Stimulated activated CD4-positive, alpha-beta T cell treated with anti-CD3 and anti-CD28 coated beads, Interleukin-2, amount 100 ng/mL, for 48 hours (primary cell): ENCODE data around the gene RPS3A.
"Not testable (repeated sequence)": the region's sequence is repeated elsewhere in the genome, so short reads cannot be mapped to it uniquely, and the experiment has no call there.

ENCODE experiments used
- DNase-seq, 2 donors: peaks; one replicate each; pipeline ENCODE4 v3.0.0-alpha.2; 2020

RPS3A gene

DNA sequence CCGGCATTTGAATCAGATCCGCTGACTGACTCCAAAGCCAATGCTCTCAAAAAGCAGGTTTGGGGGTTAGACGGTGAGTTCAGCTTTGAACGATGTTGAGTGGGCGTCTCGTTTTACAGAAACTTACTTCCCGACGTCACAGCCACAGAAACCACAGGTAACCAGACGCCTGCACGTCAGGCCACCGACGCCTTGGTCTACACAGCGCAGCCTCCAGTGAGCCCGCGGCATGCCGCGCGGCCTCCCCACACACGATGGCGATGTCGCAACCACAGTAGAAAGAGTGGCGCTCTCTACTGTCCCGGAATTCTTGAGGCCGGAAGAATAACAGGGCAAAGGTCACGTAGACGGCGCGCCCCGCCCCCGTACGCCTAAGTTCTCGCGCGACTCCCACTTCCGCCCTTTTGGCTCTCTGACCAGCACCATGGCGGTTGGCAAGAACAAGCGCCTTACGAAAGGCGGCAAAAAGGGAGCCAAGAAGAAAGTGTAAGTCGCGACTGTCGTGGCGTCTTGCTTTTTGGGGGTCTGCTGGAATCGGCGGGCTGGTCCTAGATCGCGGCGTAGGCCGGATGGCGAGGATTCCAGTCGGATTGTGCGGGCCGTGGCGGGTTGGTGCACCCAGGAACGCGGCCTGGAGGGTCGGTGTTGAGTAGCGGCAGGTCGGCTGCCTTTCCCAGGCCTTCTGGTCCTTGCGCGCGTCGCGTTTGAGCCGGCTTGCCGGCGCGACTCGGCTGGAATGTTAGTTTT is at the start of gene RPS3A:
Gene RPS3A, plus strand, starts transcription at position 400 of the 747 bp plus-strand sequence. Its CDS starts 25 bp downstream, at position 425.
- DNase-seq, result peak; percentile 98

DNA sequence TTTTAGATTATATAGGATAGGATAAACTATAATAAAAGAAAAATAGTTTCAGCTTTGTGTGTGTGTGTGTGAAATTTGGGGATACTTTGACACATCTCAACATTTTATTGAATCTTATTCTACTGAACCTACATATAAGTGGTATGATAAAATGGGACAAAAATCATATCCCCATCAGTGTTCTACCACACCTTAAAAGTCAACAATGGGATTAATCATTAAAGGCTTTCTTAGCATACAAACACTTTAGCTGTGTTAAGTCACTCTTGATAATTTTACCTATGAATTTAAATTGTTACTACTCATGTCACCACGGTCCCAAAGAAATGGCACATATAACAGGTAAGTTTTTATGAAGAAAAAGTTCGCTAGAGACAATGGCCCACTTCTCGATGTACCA is 46.6 kb upstream of the RPS3A start:
- DNase-seq, result no peak

DNA sequence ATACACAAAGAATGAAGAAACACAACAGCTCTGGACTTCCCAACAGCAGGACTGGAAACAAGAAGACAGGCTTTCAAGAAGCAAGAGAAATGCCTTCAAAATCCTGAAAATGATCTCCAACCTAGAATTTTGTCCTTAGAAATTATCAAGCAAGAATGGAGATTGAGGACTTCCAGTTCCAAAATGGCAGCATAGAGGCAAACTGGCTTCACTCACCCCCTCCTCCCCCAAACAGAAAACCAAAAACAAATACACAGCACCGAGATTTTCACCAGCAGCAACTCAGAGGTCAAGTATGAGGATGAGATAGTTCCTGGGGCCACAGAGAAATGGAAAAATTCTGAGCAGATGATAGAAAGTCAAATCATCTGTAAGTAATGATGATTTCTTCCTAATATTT is 43.9 kb upstream of the RPS3A start:
- DNase-seq, result no peak

DNA sequence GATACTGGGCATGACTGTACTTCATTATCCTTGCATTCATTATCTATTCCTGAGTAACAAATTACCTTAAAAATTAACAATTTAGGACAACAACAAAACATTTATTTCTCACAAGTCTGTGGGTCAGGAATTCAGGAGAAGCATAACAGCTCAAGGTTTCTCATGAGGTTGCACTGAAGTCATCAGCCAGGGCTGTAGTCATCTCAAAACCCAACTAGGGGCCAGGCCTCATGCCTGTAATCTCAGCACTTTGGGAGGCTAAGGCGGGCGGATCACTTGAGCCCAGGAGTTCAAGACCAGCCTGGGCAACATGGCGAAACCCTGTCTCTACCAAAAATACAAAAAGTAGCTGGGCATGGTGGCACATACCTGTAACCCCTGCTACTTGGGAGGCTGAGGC is 36.3 kb upstream of the RPS3A start:
- not testable (repeated sequence) for DNase-seq

DNA sequence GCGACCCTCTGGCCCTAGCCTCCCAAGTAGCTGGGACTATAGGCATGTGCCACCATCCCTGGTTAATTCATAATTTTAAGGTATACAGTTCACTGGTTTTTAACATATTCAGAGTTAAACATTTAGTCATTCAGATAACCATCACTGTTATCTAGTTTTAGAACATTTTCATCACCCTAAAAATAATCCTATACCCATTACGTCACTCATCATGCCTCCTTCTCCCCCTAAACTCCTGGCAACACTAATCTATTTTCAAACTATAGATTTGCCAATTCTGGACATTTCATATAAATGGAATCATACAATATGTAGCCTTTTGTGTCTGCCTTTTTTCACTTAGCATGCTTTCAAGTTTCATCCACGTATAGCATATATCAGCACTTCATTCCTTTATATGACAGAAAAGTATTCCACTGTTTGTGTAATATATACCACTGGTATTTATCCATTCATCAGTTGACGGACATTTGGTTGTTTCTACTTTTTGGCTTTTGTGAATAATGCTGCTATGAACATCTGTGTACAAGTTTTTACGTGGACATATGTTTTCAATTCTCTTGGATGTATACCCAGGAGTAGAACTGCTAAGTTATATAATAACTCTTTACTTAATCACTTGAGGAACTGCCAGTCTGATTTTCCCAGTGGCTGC is 32.0 kb upstream of the RPS3A start:
- no peak for DNase-seq

DNA sequence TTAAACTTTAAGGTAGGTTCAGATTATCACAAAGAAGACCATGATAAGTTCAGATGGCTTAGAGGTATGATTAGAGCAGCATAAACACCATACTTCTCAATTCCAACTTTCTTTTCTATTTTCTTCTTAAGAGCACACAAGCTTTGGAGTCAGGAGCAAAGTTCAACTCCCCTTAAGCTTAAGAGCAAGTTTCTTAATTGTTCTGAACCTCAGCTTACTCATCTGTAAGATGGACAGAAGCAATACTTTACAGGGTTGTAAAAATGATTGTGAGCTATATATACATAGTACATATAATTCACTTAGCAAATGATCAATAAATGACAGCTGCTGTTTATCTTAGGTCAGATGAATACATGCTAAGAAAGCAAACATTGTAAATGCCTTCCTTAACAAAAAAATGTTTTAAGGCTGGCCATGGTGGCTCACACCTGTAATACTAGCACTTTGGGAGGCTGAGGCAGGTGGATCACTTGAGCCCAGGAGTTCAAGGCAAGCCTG is 25.0 kb upstream of the RPS3A start:
- no peak for DNase-seq

DNA sequence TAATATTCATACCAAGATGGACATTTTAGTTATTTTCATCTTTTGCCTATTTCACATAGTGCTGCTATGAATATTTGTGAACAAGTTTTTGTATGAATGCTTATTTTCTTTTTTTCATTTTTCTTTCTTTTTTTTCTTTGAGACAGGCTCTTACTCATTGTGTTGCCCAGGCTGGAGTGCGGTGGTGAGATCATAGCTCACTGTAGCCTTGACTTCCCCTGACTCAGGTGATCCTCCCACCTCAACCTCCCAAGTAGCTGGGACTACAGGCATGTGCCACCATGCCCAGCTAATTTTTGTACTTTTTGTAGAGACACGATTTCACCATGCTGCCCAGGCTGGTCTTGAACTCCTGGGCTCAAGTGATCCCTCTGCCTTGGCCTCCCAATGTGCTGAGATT is 21.4 kb upstream of the RPS3A start:
- DNase-seq, result peak in 1 of 2 donors; percentile 2

DNA sequence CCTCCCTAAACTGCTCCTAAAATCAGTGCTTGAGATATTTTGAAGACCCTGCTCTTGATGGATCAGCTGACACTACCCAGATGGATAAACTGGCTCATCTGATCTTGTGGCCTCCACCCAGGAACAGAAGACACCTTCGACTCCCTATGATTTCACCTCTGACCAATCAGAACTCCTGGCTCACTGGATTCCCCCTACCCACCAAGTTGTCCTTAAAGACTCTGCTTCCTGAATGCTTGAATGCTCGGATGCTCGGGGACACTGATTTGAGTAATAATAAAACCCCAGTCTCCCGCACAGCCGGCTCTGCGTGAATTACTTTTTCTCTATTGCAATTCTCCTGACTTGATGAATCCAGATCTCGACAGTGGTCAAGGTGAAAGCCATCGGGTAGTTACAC is 12.0 kb upstream of the RPS3A start:
- no peak for DNase-seq

DNA sequence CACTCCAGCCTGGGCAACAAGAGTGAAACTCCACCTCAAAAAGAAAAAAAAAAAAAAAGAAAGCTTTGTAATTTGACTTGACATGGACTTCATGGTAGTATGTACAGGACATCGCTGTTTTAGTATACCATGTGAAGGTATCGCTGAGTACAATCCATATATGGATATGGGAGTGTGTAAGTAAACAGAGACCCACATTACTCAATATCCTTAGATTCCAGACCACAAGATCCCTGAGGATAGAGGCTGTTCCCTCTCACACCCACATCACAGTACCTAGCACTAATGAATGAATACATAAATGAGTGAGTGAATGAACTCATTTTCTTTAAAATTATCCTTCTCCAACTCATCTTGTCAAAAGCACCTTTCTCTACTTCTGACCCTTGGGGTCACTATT is 8.4 kb upstream of the RPS3A start:
- DNase-seq, result no peak

DNA sequence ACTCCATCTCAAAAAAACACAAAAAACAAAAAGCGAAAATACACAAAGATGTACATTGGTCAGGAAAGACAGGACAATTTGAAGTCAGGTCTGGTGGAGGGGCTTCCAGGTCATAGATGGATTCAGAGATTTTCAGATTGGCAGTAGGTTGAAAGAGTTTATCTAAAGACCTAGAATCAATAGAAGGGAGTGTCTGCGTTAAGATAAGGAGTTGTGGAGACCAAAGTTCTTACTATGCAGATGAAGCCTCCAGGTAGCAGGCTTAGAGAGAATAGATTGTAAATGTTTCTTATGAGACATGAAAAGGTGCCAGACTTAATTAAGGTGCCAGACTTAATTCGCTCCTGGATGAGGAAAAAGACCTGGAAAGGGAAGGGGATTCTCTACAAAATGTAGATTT is 6.9 kb upstream of the RPS3A start:
- DNase-seq, result no peak

DNA sequence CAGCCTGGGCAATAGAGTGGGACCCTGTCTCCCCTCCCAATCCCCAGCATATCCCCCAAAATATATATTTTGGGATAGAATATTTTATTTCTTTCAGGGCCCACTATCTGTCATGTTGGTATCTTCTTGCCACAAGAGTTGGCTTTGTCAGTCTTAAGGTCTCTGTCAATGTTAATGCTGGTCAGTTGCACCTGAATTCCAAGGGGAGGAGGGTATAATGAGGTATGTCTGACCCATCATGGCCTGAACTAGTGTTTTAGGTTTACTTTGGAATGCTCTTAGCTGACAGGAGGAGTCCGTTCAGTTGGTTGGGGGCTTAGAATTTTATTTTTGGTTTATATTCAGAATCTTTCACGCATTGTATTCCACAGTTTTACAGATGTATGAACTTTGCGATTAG is 6.2 kb upstream of the RPS3A start:
- DNase-seq, result no peak

DNA sequence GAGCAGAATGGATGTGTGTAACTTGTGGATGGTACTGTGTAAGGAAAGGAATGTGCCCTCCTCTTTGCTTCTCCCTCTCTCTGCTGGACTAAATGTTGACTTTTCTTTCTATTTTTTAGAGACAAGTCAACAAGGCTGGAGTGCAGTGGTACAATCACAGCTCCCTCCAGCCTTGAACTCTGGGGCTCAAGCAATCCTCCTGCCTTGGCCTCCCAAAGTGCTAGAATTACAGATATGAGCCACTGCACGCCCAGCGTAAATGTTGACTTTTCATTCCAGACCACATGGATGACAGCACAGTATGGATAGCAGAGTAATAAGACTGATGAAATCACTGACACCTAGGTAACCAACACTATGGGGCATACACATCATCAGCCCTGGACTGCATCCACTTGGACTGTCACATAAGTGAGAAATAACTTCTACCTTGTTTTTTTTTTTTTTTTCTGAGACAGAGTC is 5.1 kb upstream of the RPS3A start:
- DNase-seq, result no peak

DNA sequence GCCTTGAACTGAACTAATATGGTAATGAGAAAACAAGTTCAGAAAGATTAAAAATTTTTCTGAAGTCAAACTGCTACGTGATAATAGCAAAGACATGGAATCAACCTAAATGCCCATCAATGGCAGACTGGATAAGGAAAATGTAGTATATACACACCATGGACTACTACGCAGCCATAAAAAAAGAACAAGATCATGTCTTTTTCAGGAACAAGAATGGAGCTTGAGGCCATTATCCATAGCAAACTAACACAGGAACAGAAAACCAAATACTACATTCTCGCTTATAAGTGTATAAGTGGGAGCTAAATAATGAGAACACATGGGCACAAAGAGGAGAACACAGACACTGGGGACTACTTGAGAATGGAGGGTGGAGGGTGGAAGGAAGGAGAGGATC is 4.3 kb upstream of the RPS3A start:
- DNase-seq, result no peak

DNA sequence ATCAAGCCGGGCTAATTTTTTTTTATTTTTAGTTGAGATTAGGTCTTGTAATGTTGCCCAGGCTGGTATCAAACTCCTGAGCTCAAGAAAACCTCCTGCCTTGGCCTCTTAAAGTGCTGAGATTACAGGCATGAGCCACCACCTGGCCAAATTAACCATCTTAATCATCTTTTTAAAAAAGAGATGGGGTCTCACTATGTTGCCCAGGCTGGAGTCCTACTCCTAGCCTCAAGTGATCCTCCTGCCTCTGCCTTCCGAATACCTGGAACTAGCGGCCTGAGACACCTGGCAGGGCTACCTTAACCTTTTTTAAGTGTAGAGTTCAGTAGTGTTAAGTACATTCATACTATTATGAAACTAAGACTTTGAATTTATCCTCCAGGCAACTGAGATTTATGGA is 1.7 kb upstream of the RPS3A start:
- no peak for DNase-seq

DNA sequence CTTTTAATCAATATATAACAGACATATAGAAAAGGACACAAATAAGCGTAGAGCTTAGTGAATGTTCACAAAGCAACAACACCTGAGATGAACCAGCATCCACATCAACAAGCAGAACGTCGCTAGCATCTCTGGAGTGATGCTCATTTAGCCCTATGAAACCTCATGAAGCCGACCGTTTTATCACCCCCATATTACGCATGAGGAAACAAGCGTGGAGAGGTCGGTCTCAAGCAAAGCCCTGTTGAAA is 524 bp upstream of the RPS3A start:
- DNase-seq, result no peak

DNA sequence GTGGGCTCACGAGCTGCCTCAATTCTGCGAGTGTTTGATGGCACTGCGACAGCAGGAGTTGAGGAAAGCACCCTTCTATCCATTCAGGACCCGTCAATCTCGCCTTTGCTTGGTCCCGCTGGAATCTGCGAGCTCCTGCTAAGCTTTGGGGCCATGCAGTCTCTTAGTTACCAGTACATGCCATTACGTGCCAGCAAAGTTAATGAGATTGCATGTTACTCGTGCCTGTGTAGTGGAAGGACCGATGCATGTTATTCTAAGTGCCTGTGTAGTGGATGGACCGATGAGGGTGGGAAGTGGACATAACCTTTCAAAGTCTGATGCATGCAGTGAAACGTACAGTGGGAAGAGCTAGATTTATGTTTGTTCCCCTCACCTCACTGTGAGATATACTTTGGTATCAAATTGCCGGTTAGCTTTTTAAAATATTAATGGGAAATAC is 569 bp downstream of the RPS3A start:
- DNase-seq, result no peak

DNA sequence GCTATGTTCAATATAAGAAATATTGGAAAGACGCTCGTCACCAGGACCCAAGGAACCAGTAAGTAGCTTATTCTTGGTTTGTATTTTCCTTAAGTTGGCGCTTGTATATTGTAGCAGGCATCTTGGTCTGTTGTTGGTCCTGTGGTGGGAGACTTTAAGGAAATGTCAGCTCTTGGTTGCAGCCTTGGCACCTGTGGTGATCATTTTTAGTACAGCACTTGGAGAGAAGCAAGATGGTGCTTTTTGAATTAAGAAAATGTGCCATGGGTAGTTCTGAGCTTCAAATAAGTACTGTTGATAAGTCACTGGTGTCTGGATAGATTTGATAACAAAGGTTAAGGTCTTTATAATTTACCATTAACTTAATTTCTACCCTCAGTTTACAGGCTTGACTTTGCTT is 1.1 kb downstream of the RPS3A start:
- DNase-seq, result no peak

DNA sequence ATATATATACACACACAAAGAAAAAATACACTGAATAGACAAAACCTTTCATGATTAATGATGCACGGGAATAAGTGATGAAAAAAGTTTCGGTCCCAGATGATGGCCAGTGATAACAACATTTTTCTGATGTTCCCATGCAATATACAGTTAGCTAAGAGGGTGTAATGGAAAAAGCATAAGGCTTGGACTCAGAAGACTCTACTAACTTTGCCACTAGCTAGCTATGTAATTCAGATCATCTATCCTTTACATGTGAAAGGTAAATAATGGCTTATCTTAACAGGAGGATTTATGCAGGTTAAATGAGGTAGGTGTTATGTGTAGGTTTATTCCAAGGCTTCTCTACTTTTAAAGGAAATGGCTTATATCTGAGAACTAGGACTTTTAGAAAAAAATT is 4.3 kb downstream of the RPS3A start:
- no peak for DNase-seq

DNA sequence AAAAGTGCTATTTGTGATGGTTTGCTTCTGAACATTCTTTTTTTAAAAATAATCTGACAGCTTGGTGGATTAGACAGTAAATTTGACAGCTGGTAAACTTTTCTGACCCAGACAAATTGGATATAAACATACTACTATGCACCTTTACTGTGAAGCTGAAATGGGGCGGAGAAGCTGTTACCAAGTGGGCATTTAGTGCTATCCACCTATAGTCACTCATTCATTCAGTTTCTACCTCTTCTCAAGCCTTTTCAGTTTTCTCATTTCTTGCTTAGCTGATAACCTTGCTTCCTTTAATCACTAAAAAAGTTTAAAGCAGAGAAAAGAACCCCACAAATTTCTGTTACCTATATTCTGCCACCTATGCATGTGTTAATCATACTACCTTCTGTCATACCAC is 5.2 kb downstream of the RPS3A start:
- DNase-seq, result no peak

DNA sequence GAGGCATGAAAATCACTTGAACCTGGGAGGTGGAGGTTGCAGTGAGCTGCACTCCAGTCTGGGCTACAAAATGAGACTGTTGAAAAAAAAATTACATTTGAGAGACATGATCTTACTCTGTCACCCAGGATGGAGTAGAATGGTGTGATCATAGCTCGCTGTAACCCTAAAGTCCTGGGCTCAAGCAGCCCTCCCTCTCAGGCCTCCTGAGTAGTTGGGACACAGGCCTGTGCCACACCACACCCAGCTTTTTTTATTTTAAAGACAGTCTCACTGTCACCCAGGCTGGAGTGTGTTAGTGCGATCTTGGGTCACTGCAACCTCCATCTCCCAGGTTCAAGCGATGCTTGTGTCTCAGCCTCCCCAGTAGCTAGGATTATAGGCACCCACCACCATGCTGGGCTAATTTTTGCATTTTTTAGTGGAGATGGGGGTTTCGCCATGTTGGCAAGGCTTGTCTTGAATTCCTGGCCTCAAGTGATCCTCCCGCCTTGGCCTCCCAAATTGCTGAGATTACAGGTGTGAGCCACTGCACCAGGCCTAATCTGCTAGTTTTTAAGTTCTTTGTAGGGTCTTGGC is 6.1 kb downstream of the RPS3A start:
- DNase-seq, result no peak

DNA sequence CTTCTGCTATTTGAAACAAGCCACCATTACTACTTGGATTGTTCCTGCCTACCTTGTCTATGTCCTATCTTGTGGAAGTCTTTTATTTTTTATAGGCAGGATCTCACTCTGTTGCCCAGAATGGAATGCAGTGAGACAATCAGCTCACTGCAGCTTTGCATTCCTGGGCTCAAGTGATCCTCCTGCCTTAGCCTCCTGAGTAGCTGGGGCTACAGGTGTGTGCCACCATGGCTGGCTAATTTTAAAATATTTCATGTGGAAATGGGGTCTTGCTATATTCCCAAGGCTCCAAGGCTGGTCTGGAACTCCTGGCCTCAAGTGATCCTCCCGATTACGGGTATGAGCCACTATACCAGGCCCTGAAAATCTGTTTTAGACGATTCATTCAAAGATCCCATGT is 7.6 kb downstream of the RPS3A start:
- DNase-seq, result no peak

DNA sequence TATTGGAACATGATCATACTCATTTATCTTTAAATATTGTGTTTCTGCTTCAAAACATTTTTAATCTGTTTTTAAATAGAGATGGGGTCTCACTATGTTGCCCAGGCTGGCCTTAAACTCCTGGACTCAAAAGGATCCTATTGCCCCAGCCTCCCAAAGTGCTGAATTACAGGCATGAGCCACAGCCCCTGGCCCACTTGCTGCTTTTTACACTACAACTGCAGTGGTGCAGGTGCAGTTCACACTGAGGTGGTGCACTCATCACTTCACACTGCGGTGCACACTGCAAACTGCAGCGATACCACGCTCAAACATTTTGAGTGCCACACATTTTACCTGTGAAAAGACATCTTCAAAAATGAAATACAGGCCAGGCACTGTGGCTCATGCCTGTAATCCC is 10.8 kb downstream of the RPS3A start:
- no peak for DNase-seq

DNA sequence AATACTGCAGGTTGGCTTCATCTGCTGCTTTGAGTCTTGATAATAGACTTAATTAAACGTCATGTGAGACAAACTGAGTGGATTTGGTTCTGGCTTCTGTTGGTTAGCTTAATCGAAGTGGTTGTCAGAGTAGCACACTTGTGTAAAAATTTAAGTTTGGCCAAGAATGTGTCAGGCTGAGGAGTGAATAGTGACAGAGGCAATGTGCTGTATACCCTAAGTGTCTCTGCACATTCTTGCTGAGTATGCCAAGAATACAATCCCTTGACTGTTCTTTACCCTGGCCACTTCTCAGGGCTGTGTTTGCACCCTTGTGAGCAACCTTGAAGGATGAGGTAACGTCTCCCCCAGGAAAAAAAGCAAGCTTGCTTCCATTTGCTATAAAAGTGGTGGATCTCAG is 14.9 kb downstream of the RPS3A start:
- no peak for DNase-seq

DNA sequence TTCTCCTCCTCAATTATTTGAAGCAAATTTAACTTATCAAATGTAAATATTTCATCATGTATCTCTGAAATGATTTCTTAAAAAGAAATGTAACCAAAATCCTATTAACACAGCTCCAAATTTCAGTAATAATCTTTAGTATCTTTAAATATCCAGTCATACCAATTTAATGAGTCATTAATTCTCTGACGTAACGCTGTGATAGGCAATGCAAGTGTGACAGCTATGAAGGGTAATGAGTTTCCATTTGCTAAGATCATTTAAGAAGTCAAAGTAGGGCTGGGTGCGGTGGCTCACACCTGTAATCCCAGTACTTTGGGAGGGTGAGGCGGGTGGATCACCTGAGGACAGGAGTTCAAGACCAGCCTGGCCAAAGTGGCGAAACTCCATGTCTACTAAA is 15.6 kb downstream of the RPS3A start:
- DNase-seq, result no peak
